ENCODE data around the gene EP400.

DNA sequence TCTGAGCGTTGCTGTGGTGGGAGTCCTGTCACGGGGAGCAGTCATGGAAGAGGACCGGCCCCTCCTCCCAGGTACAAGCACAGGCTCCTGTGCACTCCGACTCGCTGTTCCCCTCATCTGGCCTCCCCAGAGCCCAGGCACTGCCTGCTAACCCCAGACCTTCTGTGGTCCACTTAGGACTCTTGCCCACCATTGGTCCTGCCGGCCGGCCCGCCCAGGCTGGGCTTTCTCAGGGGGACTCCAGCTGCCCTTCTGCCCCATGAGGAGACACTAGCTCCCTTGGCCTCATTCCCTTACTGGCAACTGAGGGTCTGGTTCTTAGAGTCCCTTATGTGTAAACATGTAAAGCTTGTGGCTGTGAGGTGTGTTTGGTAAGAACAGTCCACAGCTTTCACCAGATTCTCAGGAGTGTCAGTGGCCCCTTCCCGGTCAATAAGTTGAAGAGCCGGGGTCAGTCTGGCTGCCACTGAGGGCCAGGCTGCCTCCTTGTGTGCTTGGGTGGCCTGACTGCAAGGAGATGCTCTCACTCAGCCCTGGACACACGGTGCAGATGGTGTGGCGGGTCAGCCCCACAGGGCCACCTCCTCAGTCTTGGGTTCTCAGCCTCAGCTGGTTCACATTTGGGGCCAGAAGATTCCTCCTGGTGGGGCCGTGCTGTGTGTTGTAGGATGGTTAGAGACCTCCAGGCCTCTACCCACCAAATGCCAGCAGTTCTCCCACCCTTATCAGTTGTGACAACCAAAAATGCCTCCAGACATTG lies 150.7 kb downstream of the EP400 start:
- TF ChIP-seq, protein P1, sequence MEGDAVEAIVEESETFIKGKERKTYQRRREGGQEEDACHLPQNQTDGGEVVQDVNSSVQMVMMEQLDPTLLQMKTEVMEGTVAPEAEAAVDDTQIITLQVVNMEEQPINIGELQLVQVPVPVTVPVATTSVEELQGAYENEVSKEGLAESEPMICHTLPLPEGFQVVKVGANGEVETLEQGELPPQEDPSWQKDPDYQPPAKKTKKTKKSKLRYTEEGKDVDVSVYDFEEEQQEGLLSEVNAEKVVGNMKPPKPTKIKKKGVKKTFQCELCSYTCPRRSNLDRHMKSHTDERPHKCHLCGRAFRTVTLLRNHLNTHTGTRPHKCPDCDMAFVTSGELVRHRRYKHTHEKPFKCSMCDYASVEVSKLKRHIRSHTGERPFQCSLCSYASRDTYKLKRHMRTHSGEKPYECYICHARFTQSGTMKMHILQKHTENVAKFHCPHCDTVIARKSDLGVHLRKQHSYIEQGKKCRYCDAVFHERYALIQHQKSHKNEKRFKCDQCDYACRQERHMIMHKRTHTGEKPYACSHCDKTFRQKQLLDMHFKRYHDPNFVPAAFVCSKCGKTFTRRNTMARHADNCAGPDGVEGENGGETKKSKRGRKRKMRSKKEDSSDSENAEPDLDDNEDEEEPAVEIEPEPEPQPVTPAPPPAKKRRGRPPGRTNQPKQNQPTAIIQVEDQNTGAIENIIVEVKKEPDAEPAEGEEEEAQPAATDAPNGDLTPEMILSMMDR (IDR thresholded peaks at IDR 0.05; ENCODE audit: low read depth, low read length): no peak
- no peak for TF ChIP-seq EZH2phosphoT487 (IDR thresholded peaks at IDR 0.05; ENCODE audit: low read depth)

Data from OCI-LY3 (cell line).